Measurements from ENCODE around the gene MSH5. TPM values are rescaled to one million over a fixed set of nuclear protein-coding genes. Genes with fewer than 3 reads are reported as not detected.

Gene MSH5
- total and polyA plus RNA-seq, 2 of the 13 experiments (the other 11 are each of a cell fraction or from before 2014, with no cell fraction given): 10.2 to 38.7 TPM

- TF ChIP-seq, protein P1, sequence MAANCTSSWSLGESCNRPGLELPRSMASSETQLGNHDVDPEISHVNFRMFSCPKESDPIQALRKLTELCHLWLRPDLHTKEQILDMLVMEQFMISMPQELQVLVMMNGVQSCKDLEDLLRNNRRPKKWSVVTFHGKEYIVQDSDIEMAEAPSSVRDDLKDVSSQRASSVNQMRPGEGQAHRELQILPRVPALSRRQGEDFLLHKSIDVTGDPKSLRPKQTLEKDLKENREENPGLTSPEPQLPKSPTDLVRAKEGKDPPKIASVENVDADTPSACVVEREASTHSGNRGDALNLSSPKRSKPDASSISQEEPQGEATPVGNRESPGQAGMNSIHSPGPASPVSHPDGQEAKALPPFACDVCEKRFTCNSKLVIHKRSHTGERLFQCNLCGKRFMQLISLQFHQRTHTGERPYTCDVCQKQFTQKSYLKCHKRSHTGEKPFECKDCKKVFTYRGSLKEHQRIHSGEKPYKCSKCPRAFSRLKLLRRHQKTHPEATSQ (CRISPR knock-in tag; IDR thresholded peaks at IDR 0.05; ENCODE audit: borderline replicate concordance): peak; percentile 89; the same call in 1 of the 2 replicates
- TF ChIP-seq RCOR2 (CRISPR knock-in tag; IDR thresholded peaks at IDR 0.05) (peak; percentile 73), RAD51 (IDR thresholded peaks at IDR 0.05; ENCODE audit: borderline replicate concordance) (no peak), TOE1 (CRISPR knock-in tag; IDR thresholded peaks at IDR 0.05) (no peak), ZBTB8A (CRISPR knock-in tag; IDR thresholded peaks at IDR 0.05; ENCODE audit: borderline replicate concordance, low read depth) (0 out of 2 replicates have a peak, but pooled peaks have one; percentile 59), ZNF75D (CRISPR knock-in tag; IDR thresholded peaks at IDR 0.05; ENCODE audit: borderline replicate concordance) (no peak), GLMP (CRISPR knock-in tag; IDR thresholded peaks at IDR 0.05; ENCODE audit: borderline replicate concordance) (no peak)
- TF ChIP-seq, protein P2, sequence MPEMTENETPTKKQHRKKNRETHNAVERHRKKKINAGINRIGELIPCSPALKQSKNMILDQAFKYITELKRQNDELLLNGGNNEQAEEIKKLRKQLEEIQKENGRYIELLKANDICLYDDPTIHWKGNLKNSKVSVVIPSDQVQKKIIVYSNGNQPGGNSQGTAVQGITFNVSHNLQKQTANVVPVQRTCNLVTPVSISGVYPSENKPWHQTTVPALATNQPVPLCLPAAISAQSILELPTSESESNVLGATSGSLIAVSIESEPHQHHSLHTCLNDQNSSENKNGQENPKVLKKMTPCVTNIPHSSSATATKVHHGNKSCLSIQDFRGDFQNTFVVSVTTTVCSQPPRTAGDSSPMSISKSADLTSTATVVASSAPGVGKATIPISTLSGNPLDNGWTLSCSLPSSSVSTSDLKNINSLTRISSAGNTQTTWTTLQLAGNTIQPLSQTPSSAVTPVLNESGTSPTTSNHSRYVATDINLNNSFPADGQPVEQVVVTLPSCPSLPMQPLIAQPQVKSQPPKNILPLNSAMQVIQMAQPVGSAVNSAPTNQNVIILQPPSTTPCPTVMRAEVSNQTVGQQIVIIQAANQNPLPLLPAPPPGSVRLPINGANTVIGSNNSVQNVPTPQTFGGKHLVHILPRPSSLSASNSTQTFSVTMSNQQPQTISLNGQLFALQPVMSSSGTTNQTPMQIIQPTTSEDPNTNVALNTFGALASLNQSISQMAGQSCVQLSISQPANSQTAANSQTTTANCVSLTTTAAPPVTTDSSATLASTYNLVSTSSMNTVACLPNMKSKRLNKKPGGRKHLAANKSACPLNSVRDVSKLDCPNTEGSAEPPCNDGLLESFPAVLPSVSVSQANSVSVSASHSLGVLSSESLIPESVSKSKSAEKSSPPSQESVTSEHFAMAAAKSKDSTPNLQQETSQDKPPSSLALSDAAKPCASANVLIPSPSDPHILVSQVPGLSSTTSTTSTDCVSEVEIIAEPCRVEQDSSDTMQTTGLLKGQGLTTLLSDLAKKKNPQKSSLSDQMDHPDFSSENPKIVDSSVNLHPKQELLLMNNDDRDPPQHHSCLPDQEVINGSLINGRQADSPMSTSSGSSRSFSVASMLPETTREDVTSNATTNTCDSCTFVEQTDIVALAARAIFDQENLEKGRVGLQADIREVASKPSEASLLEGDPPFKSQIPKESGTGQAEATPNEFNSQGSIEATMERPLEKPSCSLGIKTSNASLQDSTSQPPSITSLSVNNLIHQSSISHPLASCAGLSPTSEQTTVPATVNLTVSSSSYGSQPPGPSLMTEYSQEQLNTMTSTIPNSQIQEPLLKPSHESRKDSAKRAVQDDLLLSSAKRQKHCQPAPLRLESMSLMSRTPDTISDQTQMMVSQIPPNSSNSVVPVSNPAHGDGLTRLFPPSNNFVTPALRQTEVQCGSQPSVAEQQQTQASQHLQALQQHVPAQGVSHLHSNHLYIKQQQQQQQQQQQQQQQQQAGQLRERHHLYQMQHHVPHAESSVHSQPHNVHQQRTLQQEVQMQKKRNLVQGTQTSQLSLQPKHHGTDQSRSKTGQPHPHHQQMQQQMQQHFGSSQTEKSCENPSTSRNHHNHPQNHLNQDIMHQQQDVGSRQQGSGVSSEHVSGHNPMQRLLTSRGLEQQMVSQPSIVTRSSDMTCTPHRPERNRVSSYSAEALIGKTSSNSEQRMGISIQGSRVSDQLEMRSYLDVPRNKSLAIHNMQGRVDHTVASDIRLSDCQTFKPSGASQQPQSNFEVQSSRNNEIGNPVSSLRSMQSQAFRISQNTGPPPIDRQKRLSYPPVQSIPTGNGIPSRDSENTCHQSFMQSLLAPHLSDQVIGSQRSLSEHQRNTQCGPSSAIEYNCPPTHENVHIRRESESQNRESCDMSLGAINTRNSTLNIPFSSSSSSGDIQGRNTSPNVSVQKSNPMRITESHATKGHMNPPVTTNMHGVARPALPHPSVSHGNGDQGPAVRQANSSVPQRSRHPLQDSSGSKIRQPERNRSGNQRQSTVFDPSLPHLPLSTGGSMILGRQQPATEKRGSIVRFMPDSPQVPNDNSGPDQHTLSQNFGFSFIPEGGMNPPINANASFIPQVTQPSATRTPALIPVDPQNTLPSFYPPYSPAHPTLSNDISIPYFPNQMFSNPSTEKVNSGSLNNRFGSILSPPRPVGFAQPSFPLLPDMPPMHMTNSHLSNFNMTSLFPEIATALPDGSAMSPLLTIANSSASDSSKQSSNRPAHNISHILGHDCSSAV (CRISPR knock-in tag; IDR thresholded peaks at IDR 0.05; ENCODE audit: borderline replicate concordance): peak; percentile 54; the same call in 1 of the 2 replicates
These were observed 66.9 kb downstream of the MSH5 start, which contains the start of gene LSM2 (continued) for GRCh38 chr6:31806470-31807272.

Data from HepG2 (cell line).